Activated CD8-positive, alpha-beta T cell treated with anti-CD3 and anti-CD28 coated beads, Interleukin-2, amount 10 ng/mL, durations not matched to agents 7 days and 5 days (primary cell): ENCODE results near the gene OGFOD1. TPM values are rescaled to one million over a fixed set of nuclear protein-coding genes. Genes with fewer than 3 reads are reported as not detected.

ENCODE experiments used
- ATAC-seq: fragments of 150-1000 bp; cut with Tn5 transposase; one replicate; pipeline ENCODE4 v1.10.0; 2021; ENCODE audit warnings: moderate library complexity
- CTCF ChIA-PET: fragments of 350-600 bp; sonication (Branson Sonifier 250); formaldehyde crosslinking; loops from one replicate; lab custom pipeline; 2021; ENCODE audit warnings: antibody characterized with exemption; lab: Charles Lee
- POLR2A ChIA-PET: fragments of 350-600 bp; sonication (Branson Sonifier 250); formaldehyde crosslinking; loops from one replicate; lab custom pipeline; 2021; ENCODE audit warnings: antibody characterized with exemption; lab: Charles Lee
- DNase-seq: peaks from one replicate; pipeline ENCODE4 v3.0.0-alpha.2; 2020
- H3K27ac Mint-ChIP-seq: one replicate; pipeline ENCODE4 v1.8.0; 2021; ENCODE audit warnings: mild to moderate bottlenecking, mixed read lengths
- H3K27me3 Mint-ChIP-seq: one replicate; pipeline ENCODE4 v1.8.0; 2021; ENCODE audit warnings: low read depth, mixed read lengths
- H3K36me3 Mint-ChIP-seq: one replicate; pipeline ENCODE4 v1.8.0; 2021; ENCODE audit warnings: low read depth, mixed read lengths
- H3K4me1 Mint-ChIP-seq: one replicate; pipeline ENCODE4 v1.8.0; 2021; ENCODE audit warnings: low read depth, mixed read lengths
- H3K4me3 Mint-ChIP-seq: one replicate; pipeline ENCODE4 v1.8.0; 2021; ENCODE audit warnings: mild to moderate bottlenecking, mixed read lengths
- H3K9me3 Mint-ChIP-seq: one replicate; pipeline ENCODE4 v1.8.0; 2022; ENCODE audit warnings: mixed read lengths; ENCODE audit not compliant: insufficient read depth
- total RNA-seq, 2 experiments: library from RNA; stranded (reverse); gene quantifications; one replicate each; pipeline ENCODE4 v1.2.3, GENCODE V29; 2021

Gene OGFOD1
- total RNA-seq, 2 experiments from 2014 or later = 41.8 to 42.0 TPM

DNA sequence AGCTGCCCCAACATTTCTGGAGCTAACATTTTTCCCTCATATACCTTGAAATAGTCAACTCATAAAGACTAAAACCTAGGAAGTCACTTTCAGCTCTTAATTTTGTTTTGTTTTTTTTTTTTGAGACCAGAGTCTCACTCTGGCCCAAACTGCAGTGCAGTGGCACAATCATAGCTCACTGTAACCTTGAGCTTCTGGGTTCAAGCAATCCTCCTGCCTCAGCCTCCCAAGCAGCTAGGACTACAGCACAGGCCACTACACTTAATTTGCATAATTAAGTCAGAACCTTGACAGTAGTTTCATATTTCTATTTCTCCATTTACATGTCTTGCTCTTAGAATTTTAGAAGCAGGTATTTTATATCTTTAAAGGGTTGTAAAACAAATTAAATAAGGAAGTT, 30.7 kb upstream of the OGFOD1 start:
- CTCF ChIA-PET = no interaction called here
- ATAC-seq = no peak
- no peak overlapping the region for H3K4me3 Mint-ChIP-seq
- H3K27me3 Mint-ChIP-seq = no peaks in the 10 kb centered on the region
- H3K36me3 Mint-ChIP-seq = peaks cover 11% of the 10 kb centered on the region
- no peaks in the 10 kb centered on the region for H3K9me3 Mint-ChIP-seq
- peaks cover 41% of the 10 kb centered on the region for H3K4me1 Mint-ChIP-seq
- DNase-seq = no peak
- POLR2A ChIA-PET = no interaction called here
- no peak overlapping the region for H3K27ac Mint-ChIP-seq

DNA sequence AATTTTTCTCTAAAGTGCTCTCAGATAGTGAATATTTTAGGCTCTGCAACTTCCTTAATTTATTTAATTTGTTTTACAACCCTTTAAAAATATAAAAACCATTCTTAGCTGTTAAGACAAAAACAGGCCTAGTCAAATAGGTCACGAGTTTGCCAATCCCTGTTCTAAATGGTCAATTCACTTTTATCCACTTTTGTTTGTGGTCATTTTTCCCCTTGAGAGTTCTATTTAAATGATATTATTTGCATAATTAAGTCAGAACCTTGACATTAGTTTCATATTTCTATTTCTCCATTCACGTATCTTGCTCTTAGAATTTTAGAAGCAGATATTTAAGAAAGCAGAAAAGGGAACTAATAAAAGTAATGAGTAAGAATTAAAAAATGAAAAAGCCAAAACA, 30.0 kb upstream of the OGFOD1 start:
- Mint-ChIP-seq H3K4me3 (no peak overlapping the region), H3K4me1 (peaks cover 42% of the 10 kb centered on the region), H3K27ac (no peak overlapping the region), H3K27me3 (no peaks in the 10 kb centered on the region), H3K36me3 (peaks cover 8% of the 10 kb centered on the region), H3K9me3 (no peaks in the 10 kb centered on the region)
- ChIA-PET CTCF (no interaction called here), POLR2A (no interaction called here)
- DNase-seq (no peak), ATAC-seq (no peak)

DNA sequence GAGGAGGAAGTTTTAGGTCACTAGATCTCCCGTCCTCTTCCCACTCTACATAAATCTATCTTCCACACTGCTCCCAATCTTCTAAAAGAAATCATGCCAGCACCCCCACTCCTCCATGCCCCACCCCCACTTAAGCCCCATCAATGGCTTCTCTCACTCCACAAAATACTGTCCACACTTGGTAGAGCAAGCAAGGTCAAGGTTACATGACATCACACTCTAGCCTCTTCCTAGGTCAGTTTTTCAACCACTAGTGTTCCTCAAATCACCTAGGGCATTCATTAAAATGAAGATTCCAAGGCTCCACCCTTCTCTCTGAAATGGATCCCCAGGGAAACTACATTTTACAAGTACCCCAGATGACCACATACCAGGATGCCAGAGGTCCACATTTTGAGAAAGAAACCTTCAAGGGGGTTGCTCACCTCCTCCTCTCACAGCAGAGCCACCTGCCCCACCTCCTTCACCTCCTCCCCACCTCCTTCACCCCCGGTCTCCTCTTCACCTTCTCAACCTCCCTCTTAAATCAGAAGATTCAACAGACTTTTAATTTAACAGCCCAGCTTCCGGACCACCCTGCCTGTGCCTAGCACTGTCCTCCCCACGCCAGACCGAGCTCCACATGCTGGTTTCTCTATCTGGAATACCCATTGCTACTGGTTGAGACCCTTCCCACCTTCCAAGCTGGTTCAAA, 29.2 kb upstream of the OGFOD1 start:
- Mint-ChIP-seq H3K4me1 (peaks cover 42% of the 10 kb centered on the region), H3K27me3 (no peaks in the 10 kb centered on the region), H3K36me3 (peaks cover 8% of the 10 kb centered on the region), H3K27ac (no peak overlapping the region), H3K4me3 (no peak overlapping the region), H3K9me3 (no peaks in the 10 kb centered on the region)
- DNase-seq (no peak), ATAC-seq (no peak)
- CTCF ChIA-PET = no interaction called here
- POLR2A ChIA-PET = no interaction called here

DNA sequence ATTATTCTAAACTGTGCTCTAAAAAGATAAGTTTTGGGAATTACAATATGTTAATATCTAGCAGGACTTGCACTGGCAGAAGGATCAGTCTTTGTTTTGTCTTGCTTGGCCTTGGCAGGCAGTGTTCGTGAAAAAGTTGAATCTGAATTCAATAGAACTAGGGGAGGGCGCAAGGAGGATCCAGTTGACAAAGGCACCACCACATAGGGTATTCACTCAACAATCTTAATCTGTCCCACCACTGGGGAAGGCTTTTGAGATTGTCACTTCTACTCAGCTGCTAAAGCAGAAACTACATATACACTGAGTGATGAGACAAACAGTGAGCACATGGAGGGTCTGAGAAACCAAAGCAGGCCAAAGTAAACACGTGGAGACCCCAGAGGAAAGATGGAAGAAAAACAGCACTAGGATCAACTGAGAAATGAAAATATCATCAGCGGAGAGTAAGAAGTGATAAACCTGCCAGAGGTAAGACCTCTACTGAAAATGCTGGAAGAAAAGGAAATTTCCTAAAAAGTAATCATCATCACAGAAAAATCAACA, 28.4 kb upstream of the OGFOD1 start:
- Mint-ChIP-seq H3K4me3 (no peak overlapping the region), H3K36me3 (peaks cover 8% of the 10 kb centered on the region), H3K4me1 (peaks cover 43% of the 10 kb centered on the region), H3K27ac (no peak overlapping the region), H3K9me3 (no peaks in the 10 kb centered on the region), H3K27me3 (no peaks in the 10 kb centered on the region)
- ChIA-PET POLR2A (interaction anchor here (0.6 kb wide), 1 partner anchor 162 kb away, joined by 4 read pairs; no protein-coding TSS in a partner anchor), CTCF (interaction anchor here (1.5 kb wide), 1 partner anchor 10 kb away, joined by 3 read pairs; no protein-coding TSS in a partner anchor)
- DNase-seq (no peak), ATAC-seq (no peak)

DNA sequence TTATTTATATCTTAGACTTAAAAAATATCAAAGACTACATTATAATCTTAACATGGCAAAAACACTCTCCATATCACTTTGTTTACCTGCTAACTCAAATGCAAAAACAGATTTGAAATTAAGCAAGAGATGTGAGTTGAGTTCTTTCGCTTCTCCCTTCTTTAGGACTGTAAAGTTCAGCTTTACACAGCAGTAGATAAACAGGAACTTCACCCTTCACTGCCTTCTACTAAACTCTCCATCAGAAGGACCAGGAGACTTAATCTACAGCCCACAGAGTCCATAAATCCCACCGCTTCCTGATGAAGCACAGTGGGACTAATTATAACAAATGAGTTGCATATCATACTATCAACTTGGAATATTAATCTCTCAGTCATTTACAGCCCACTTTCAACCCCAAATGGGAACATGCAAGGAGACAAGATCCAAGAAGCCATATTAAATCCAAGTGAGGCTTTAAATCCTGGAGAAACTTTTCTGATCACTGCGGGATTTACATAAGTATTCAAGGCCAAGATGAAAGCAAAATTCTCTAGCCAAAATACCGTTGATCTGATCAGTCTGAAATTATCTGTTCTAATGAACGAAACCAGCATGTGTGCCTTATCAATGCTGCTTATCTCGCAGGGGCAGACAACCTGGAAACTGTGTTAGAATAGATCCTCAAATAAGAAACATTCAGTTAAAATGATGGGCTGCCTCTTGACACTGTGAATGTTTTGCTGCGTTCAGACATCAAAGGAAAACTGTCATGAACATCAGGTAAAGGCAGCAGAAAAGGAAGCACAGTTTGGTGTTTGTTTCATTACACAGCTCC, 27.6 kb upstream of the OGFOD1 start:
- no peak for DNase-seq
- Mint-ChIP-seq H3K27me3 (no peaks in the 10 kb centered on the region), H3K9me3 (no peaks in the 10 kb centered on the region), H3K4me3 (peak overlapping the region; percentile 91), H3K27ac (peak overlapping the region; percentile 78), H3K4me1 (peaks cover 45% of the 10 kb centered on the region), H3K36me3 (peaks cover 6% of the 10 kb centered on the region)
- no peak for ATAC-seq
- ChIA-PET POLR2A (interaction anchor here (0.6 kb wide), 1 partner anchor 163 kb away, joined by 4 read pairs; no protein-coding TSS in a partner anchor), CTCF (interaction anchor here (1.5 kb wide), 1 partner anchor 11 kb away, joined by 3 read pairs; no protein-coding TSS in a partner anchor)

DNA sequence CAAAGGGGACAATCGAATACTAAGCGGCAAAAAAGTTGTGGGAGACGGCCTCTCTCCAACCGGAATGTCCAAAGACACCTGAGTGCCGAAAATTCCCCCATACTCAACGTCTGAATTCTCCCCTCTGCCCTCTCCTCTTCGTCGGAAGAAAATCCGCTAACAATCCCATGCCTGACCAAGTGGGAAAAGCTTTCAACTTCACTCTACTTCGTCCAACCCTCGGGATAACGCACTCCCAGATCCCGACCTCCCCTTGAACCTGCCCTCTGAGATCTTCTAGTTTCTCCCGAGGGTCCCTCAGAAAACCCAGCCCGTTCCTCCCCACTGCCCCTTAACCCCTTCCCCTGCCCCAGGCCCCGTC, 27.0 kb upstream of the OGFOD1 start:
- Mint-ChIP-seq H3K27ac (peak overlapping the region; percentile 78), H3K4me3 (peak overlapping the region; percentile 91), H3K4me1 (peaks cover 45% of the 10 kb centered on the region), H3K36me3 (peaks cover 6% of the 10 kb centered on the region), H3K9me3 (no peaks in the 10 kb centered on the region), H3K27me3 (no peaks in the 10 kb centered on the region)
- CTCF ChIA-PET = interaction anchor here (1.5 kb wide), 1 partner anchor 11 kb away, joined by 3 read pairs; no protein-coding TSS in a partner anchor
- DNase-seq (no peak), ATAC-seq (no peak)
- POLR2A ChIA-PET = interaction anchor here (1.0 kb wide), 1 partner anchor 27 kb away, joined by 3 read pairs; the partner anchor contains the start of gene OGFOD1

DNA sequence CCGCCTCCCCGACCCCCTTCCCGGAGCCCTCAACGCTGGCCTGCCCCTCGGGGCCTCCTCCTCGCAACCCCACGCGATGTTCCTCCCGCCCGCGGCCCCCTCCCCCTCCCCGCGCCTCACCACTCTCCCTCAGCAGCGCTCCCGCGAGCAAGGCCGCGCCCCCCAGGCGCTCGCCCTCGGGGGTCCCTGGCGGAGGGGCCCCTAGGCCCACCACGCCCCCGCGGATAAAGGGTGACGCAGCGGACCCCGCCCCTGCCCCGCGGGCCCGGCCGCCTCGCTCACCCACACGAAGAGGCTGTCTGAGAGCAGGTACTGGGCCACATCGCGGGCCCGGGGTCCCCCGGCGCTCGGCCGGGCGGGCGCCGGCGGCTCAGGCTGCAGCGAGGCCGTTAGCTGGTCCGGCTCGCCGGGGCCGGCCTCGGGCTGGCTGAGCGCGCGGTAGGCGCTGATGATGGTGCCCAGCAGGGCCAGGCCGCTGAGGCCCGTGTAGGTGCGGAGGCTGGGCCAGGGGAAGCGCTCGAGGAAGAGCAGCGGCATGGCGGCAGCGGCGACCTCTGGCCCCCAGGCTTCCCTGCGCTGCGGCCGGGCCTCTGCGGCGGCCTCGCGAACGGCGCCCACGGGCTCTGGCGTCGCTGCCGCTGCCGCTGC, 26.4 kb upstream of the OGFOD1 start:
- Mint-ChIP-seq H3K36me3 (peaks cover 6% of the 10 kb centered on the region), H3K9me3 (no peaks in the 10 kb centered on the region), H3K27ac (no peak overlapping the region), H3K4me3 (peak overlapping the region; percentile 91), H3K4me1 (peaks cover 45% of the 10 kb centered on the region), H3K27me3 (no peaks in the 10 kb centered on the region)
- POLR2A ChIA-PET = interaction anchor here (1.0 kb wide), 1 partner anchor 27 kb away, joined by 3 read pairs; the partner anchor contains the start of gene OGFOD1
- ATAC-seq (peak; percentile 54), DNase-seq (peak; percentile 32)
- CTCF ChIA-PET = interaction anchor here (2.0 kb wide), 1 partner anchor 10 kb away, joined by 5 read pairs; no protein-coding TSS in a partner anchor

DNA sequence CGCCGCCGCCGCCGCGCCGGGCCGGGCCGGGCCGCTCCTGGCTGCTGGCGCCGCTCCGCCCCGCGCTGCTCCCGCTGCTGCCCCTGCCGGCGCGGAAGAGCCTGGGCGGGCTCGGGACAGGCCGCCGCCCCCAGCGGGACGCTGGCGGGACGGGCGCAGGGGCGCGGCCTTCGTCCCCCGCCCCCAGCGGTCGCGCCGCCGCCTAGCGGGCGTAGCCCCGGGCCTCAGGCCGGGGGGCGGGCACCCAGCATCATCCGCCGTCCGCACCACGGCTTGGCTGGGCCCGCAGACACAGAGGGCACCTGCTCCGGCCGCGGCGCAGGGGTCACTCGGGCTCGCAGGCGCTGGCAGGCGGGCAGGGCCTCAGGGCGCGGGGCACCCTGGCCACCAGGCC, 25.9 kb upstream of the OGFOD1 start, which contains the start of gene AMFR:
Gene AMFR (minus strand): TSS at position 107 of the 394 bp plus-strand sequence. CDS start 218 bp downstream, outside the sequence.
- ATAC-seq (peak; percentile 99), DNase-seq (peak; percentile 67)
- peak within 1 kb of the TSS; percentile 78 for H3K27ac Mint-ChIP-seq
- no peaks in the 10 kb centered on the region for H3K27me3 Mint-ChIP-seq
- peaks cover 8% of the 10 kb centered on the region for H3K36me3 Mint-ChIP-seq
- H3K4me3 Mint-ChIP-seq = peak within 1 kb of the TSS; percentile 91
- ChIA-PET CTCF (interaction anchor here (2.0 kb wide), 1 partner anchor 11 kb away, joined by 5 read pairs; no protein-coding TSS in a partner anchor), POLR2A (interaction anchor here (1.0 to 1.4 kb wide), 2 partner anchors 26 kb away, joined by 3 to 5 read pairs; partner anchors contain the start of genes NUDT21 and OGFOD1)
- peaks cover 41% of the 10 kb centered on the region for H3K4me1 Mint-ChIP-seq
- H3K9me3 Mint-ChIP-seq = no peaks in the 10 kb centered on the region

DNA sequence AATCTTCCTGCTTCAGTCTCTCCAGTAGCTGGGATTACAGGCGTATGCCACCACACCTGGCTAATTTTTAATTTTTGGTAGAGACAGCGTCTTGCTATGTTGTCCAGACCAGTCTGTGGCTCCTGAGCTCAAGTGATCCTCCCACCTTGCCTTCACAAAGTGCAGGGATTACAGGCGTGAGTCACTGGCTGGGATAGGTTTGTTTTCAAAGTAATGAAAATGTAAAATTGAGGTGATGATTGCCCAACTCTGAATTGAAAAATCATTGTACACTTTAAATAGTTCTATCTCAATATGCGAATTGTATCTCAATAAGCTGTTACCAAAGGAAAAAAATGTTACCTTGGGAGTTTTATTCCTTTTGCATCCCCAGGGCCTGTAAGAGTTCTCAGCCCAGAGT, 24.8 kb upstream of the OGFOD1 start:
- ChIA-PET CTCF (interaction anchor here (0.7 to 2.1 kb wide), 6 partner anchors 9 to 275 kb away, joined by 3 to 7 read pairs (median 4); partner anchors contain the start of gene NUDT21), POLR2A (interaction anchor here (1.4 kb wide), 1 partner anchor 24 kb away, joined by 5 read pairs; the partner anchor contains the start of genes NUDT21 and OGFOD1)
- H3K27me3 Mint-ChIP-seq = no peaks in the 10 kb centered on the region
- peak overlapping the region; percentile 65 for H3K4me3 Mint-ChIP-seq
- peak overlapping the region; percentile 17 for H3K27ac Mint-ChIP-seq
- H3K4me1 Mint-ChIP-seq = peaks cover 36% of the 10 kb centered on the region
- DNase-seq = no peak
- peaks cover 15% of the 10 kb centered on the region for H3K36me3 Mint-ChIP-seq
- H3K9me3 Mint-ChIP-seq = no peaks in the 10 kb centered on the region
- ATAC-seq = no peak

DNA sequence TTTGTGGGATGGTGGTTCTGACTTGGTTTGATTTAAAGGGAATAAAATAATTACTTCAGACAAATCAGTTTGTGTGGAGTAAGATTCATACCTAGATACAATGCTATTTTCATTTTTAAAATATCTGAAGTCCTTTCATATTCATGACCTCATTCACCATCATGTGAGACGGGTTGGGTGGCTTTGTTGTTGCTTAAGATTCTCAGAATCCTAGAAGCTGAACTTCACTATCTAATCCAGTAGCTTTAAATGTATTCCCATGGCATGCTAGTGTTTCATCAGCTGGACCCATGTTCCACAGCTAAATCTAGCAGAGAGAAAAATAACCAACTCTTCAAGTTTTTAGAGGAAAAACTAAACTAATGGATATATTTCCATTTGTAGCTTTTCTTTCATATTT, 23.3 kb upstream of the OGFOD1 start:
- Mint-ChIP-seq H3K4me1 (peaks cover 21% of the 10 kb centered on the region), H3K9me3 (no peaks in the 10 kb centered on the region), H3K27ac (no peak overlapping the region), H3K27me3 (no peaks in the 10 kb centered on the region), H3K4me3 (no peak overlapping the region), H3K36me3 (peaks cover 27% of the 10 kb centered on the region)
- ATAC-seq (no peak), DNase-seq (no peak)
- ChIA-PET CTCF (interaction anchor here (1.4 to 2.1 kb wide), 3 partner anchors 23 to 274 kb away, joined by 3 to 7 read pairs (median 4); partner anchors contain the start of gene NUDT21), POLR2A (no interaction called here)

DNA sequence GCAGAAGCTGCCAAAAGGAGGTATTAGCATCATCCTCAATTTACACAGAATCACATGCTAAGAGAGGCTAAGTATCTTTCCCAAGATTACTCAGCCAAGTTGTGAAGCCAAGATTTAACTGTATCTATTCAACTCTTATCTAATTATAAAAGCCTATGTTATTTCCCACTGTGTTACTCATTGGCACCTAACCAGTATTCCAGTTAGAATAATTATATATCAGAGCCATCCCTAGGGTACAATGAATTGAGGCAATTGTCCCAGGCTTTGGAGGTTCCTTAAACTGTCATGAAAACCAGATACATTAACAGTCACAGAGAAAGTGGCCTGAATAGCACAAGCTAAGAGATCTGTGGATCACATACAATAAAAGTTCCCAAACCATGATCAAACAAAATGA, 15.1 kb upstream of the OGFOD1 start:
- Mint-ChIP-seq H3K4me3 (no peak overlapping the region), H3K9me3 (no peaks in the 10 kb centered on the region), H3K27me3 (no peaks in the 10 kb centered on the region), H3K36me3 (peaks cover 59% of the 10 kb centered on the region), H3K4me1 (no peaks in the 10 kb centered on the region), H3K27ac (no peak overlapping the region)
- ChIA-PET CTCF (no interaction called here), POLR2A (interaction anchor here (1.3 kb wide), 1 partner anchor 15 kb away, joined by 4 read pairs; the partner anchor contains the start of genes NUDT21 and OGFOD1)
- ATAC-seq = no peak
- no peak for DNase-seq
